A549 (cell line): ENCODE measurements around the gene SERPINE3. TPM values are rescaled to one million over a fixed set of nuclear protein-coding genes. Genes with fewer than 3 reads are reported as not detected.

ENCODE experiments used
- ATAC-seq, 2 experiments: fragments of 200-7000 bp in 1 of 2; fragments of >200 bp in 1 of 2; cut with Nextera tagmentation in 1 of 2; cut with Tn5 transposase in 1 of 2; 3 replicates each; pipeline versions ENCODE4 v1.8.0 to v1.9.1; 2018 to 2020; ENCODE audit warnings: mild to moderate bottlenecking in 1 of 2, moderate library complexity in 1 of 2
- CTCF ChIA-PET: fragments of 300-600 bp; sonication (Branson Sonifier 250); formaldehyde crosslinking; extraction: SDS; loops from one replicate; lab custom pipeline; 2021; ENCODE audit warnings: antibody characterized with exemption, inconsistent platforms; lab: Yijun Ruan, JAX
- POLR2A ChIA-PET: fragments of 350-600 bp; formaldehyde crosslinking; extraction: SDS; loops from one replicate; lab custom pipeline; 2021; ENCODE audit warnings: antibody characterized with exemption, inconsistent platforms; lab: Yijun Ruan, JAX
- DNase-seq, 2 experiments: peaks; one replicate each; pipeline versions ENCODE4 v3.0.0 to v3.0.0-alpha.2; 2011 to 2016; ENCODE audit warnings: low read depth in 1 of 2, low spot score in 1 of 2
- FAIRE-seq: peaks from 2 replicates; lab custom pipeline; 2011; peaks lifted over from hg19 to GRCh38; lab: Jason Lieb, UNC
- H3K27ac ChIP-seq, 2 experiments: fragments of >200 bp; sonication (Bioruptor Twin); formaldehyde crosslinking; 3 replicates each; pipeline ENCODE4 v1.5.1; 2016 to 2017
- H3K4me1 ChIP-seq: fragments of >200 bp; sonication (Bioruptor Twin); formaldehyde crosslinking; 3 replicates; pipeline ENCODE4 v1.6.1; 2016
- H3K4me2 ChIP-seq: fragments of >200 bp; sonication (Bioruptor Twin); formaldehyde crosslinking; 3 replicates; pipeline ENCODE4 v1.6.1; 2016
- H3K4me3 ChIP-seq: fragments of >200 bp; sonication (Bioruptor Twin); formaldehyde crosslinking; 3 replicates; pipeline ENCODE4 v1.5.1; 2016
- H3K9me3 ChIP-seq: fragments of >200 bp; sonication (Bioruptor Twin); formaldehyde crosslinking; 3 replicates; pipeline ENCODE4 v1.6.1; 2016
- CBX8 ChIP-seq: fragments of 200-600 bp; sonication (generic); IDR thresholded peaks from 2 replicates; pipeline ENCODE4 v1.6.1; 2016
- CEBPB ChIP-seq, 2 experiments: fragments of >200 bp in 1 of 2; sonication (Bioruptor Twin) in 1 of 2; formaldehyde crosslinking in 1 of 2; IDR thresholded peaks; 2 replicates each; pipeline ENCODE4 v1.6.1; 2012 to 2016
- CHD2 ChIP-seq: fragments of 150-350 bp; IDR thresholded peaks from 2 replicates; pipeline ENCODE4 v1.6.1; 2014; ENCODE audit warnings: low read length; ENCODE audit not compliant: partially characterized antibody
- EHF ChIP-seq: fragments of 250-450 bp; sonication (Bioruptor Pico); IDR thresholded peaks from 2 replicates; pipeline ENCODE4 v1.5.0; 2020; ENCODE audit warnings: mild to moderate bottlenecking
- FOSL2 ChIP-seq, 2 experiments: fragments of 450-650 bp in 1 of 2; fragments of >200 bp in 1 of 2; sonication (Bioruptor Twin) in 1 of 2; formaldehyde crosslinking; IDR thresholded peaks; 2 replicates each; pipeline versions ENCODE4 v1.5.0 to v1.6.1; 2016 to 2020; ENCODE audit warnings: mild to moderate bottlenecking in 1 of 2, moderate library complexity in 1 of 2
- FOXS1 ChIP-seq: fragments of 250-450 bp; sonication (Bioruptor Pico); IDR thresholded peaks from 2 replicates; pipeline ENCODE4 v1.5.0; 2020; ENCODE audit warnings: mild to moderate bottlenecking, moderate library complexity
- HEYL ChIP-seq: fragments of 250-450 bp; sonication (Bioruptor Pico); IDR thresholded peaks from 2 replicates; pipeline ENCODE4 v1.8.0; 2021; ENCODE audit warnings: mild to moderate bottlenecking, moderate library complexity
- HOXA7 ChIP-seq: fragments of 250-450 bp; sonication (Bioruptor Pico); IDR thresholded peaks from 2 replicates; pipeline ENCODE4 v1.5.0; 2020; ENCODE audit warnings: mild to moderate bottlenecking, moderate library complexity
- HOXB13 ChIP-seq: fragments of 250-450 bp; sonication (Bioruptor Pico); IDR thresholded peaks from 2 replicates; pipeline ENCODE4 v1.5.0; 2020; ENCODE audit warnings: low read depth, mild to moderate bottlenecking, moderate library complexity
- JUNB ChIP-seq: fragments of >200 bp; sonication (Bioruptor Twin); formaldehyde crosslinking; IDR thresholded peaks from 2 replicates; pipeline ENCODE4 v1.6.1; 2016
- KDM1A ChIP-seq: fragments of 200-600 bp; sonication (generic); IDR thresholded peaks from 2 replicates; pipeline ENCODE4 v1.6.1; 2016; ENCODE audit warnings: low read depth, mild to moderate bottlenecking
- POLR2A ChIP-seq: IDR thresholded peaks from 2 replicates; pipeline ENCODE4 v1.6.1; 2012; ENCODE audit warnings: mild to moderate bottlenecking, low read length
- RAD21 ChIP-seq, 2 experiments: fragments of >200 bp in 1 of 2; sonication (Bioruptor Twin) in 1 of 2; formaldehyde crosslinking in 1 of 2; IDR thresholded peaks in 1 of 2; conservative IDR thresholded peaks in 1 of 2; 2 replicates in 1 of 2; 3 replicates in 1 of 2; pipeline ENCODE4 v1.6.1; 2012 to 2018; ENCODE audit warnings: inconsistent platforms in 1 of 2
- RARB ChIP-seq: fragments of 250-450 bp; sonication (Bioruptor Pico); IDR thresholded peaks from 2 replicates; pipeline ENCODE4 v1.8.0; 2021; ENCODE audit warnings: mild to moderate bottlenecking, moderate library complexity
- RCOR1 ChIP-seq: fragments of 150-350 bp; IDR thresholded peaks from 2 replicates; pipeline ENCODE4 v1.6.1; 2014; ENCODE audit warnings: antibody characterized with exemption, low read length, low read depth
- RFX5 ChIP-seq: fragments of 450-650 bp; IDR thresholded peaks from 2 replicates; pipeline ENCODE4 v1.7.1; 2014; ENCODE audit warnings: antibody characterized with exemption, mild to moderate bottlenecking, moderate library complexity
- RNF2 ChIP-seq: fragments of 200-600 bp; sonication (generic); IDR thresholded peaks from 2 replicates; pipeline ENCODE4 v1.6.1; 2016; ENCODE audit warnings: low read depth, mild to moderate bottlenecking, antibody characterized with exemption, moderate library complexity, borderline replicate concordance
- SREBF2 ChIP-seq: fragments of 450-650 bp; IDR thresholded peaks from 2 replicates; pipeline ENCODE4 v1.6.1; 2014; ENCODE audit warnings: mild to moderate bottlenecking, moderate library complexity
- TP53 ChIP-seq: fragments of 250-450 bp; sonication (Bioruptor Pico); IDR thresholded peaks from 2 replicates; pipeline ENCODE4 v1.5.0; 2021; ENCODE audit warnings: mild to moderate bottlenecking, moderate library complexity
- ZFP36 ChIP-seq: fragments of 450-650 bp; IDR thresholded peaks from 2 replicates; pipeline ENCODE4 v1.6.1; 2014; ENCODE audit warnings: borderline replicate concordance; ENCODE audit not compliant: partially characterized antibody
- ZSCAN20 ChIP-seq: fragments of 250-450 bp; sonication (Bioruptor Pico); IDR thresholded peaks from 2 replicates; pipeline ENCODE4 v1.8.0; 2022; ENCODE audit warnings: mild to moderate bottlenecking, moderate library complexity
- polyA plus RNA-seq, 4 experiments: library from polyadenylated mRNA; depleted of rRNA in 3 of 4; stranded (reverse); fragments of >200 nt; fragmentation: RNase III in 1 of 4; extraction: RNeasy Plus Mini Kit Qiagen cat#74134 plus additional on column Dnase treatment in 1 of 4; gene quantifications; 2 replicates in 3 of 4; 3 replicates in 1 of 4; pipeline ENCODE4 v1.2.3, GENCODE V29; 2011 to 2017
- TF ChIP-seq, protein P1 (sequence below): fragments of >200 bp; sonication (Bioruptor Twin); formaldehyde crosslinking; IDR thresholded peaks from 3 replicates; pipeline ENCODE4 v1.6.1; 2016
- TF ChIP-seq, protein P2 (sequence below): fragments of 250-450 bp; sonication (Bioruptor Pico); IDR thresholded peaks from 2 replicates; pipeline ENCODE4 v1.5.0; 2020; ENCODE audit warnings: low read depth, mild to moderate bottlenecking, moderate library complexity
- TF ChIP-seq, protein P3 (sequence below): fragments of 150-350 bp; IDR thresholded peaks from 2 replicates; pipeline ENCODE4 v1.6.1; 2014; ENCODE audit warnings: low read depth, mild to moderate bottlenecking, low read length
- TF ChIP-seq, protein P4 (sequence below): IDR thresholded peaks from 2 replicates; pipeline ENCODE4 v1.6.1; 2012; ENCODE audit warnings: low read depth, borderline replicate concordance
- TF ChIP-seq, protein P5 (sequence below): IDR thresholded peaks from 2 replicates; pipeline ENCODE4 v1.6.1; 2012

SERPINE3 gene
- polyA plus RNA-seq, 2 of the 4 experiments (the other 2 are of a cell fraction), result 0.09 TPM; not detected in 1

DNA sequence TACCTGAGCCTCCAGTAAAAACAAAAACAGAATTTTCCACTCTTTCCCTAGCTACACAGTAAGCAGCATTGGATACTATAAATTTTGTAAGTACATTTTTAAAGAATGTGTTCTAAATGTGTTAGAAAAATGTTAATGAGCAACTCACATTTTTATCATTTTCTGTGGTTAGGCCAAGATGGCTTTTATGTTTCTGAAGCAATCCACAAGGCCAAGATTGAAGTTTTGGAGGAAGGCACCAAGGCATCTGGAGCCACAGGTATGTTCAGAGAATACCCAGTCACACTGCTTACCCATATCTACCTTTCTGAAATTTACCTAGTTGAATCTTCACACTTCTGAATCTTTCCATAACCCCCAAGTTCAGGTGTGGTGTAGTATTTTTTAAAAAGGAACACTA, 21.6 kb downstream of the SERPINE3 start:
- no peak for DNase-seq
- ChIA-PET POLR2A (no interaction called here), CTCF (no interaction called here)
- no peak for ATAC-seq
- H3K9me3 ChIP-seq, result no peaks in the 10 kb centered on the region
- no peak for FAIRE-seq
- H3K27ac ChIP-seq, result no peak overlapping the region
- no peak for TF ChIP-seq CHD2
- no peak for TF ChIP-seq HOXA7 (CRISPR knock-in tag)
- no peak for TF ChIP-seq RARB
- TF ChIP-seq EHF (CRISPR knock-in tag), result no peak
- no peak for TF ChIP-seq CBX8
- TF ChIP-seq, protein P1, sequence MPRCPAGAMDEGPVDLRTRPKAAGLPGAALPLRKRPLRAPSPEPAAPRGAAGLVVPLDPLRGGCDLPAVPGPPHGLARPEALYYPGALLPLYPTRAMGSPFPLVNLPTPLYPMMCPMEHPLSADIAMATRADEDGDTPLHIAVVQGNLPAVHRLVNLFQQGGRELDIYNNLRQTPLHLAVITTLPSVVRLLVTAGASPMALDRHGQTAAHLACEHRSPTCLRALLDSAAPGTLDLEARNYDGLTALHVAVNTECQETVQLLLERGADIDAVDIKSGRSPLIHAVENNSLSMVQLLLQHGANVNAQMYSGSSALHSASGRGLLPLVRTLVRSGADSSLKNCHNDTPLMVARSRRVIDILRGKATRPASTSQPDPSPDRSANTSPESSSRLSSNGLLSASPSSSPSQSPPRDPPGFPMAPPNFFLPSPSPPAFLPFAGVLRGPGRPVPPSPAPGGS, result no peak
- no peak for TF ChIP-seq RAD21 (conservative IDR thresholded peaks at IDR 0.05 in 1 of 2, IDR thresholded peaks at IDR 0.05 in 1 of 2)
- no peak for TF ChIP-seq HEYL (CRISPR knock-in tag)
- no peak for TF ChIP-seq RNF2
- TF ChIP-seq ZSCAN20 (CRISPR knock-in tag), result no peak
- no peaks in the 10 kb centered on the region for H3K4me1 ChIP-seq
- no peak overlapping the region for H3K4me3 ChIP-seq
- no peak overlapping the region for H3K4me2 ChIP-seq

DNA sequence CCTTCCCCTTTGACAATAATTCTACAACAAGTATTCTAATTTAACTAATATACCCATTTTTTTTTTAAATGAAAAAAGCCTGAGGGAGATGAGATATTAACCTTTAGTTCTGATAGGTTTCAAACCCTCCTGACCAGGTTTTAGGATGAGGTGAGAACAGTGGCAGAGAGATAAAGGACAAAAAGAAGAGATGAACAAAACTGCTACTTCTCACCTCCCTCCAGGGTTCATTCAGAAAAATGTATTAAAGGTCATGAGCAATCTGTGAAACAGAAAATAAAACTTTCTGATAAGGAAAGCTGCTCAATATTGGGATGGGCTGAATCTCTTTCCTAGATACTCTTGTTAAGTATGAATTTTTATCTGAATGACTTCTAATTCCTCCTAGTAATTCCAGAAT, 24.1 kb downstream of the SERPINE3 start:
- H3K9me3 ChIP-seq, result no peaks in the 10 kb centered on the region
- POLR2A ChIA-PET, result no interaction called here
- no peak overlapping the region for H3K27ac ChIP-seq
- H3K4me3 ChIP-seq, result no peak overlapping the region
- H3K4me1 ChIP-seq, result no peaks in the 10 kb centered on the region
- FAIRE-seq, result no peak
- CTCF ChIA-PET, result no interaction called here
- TF ChIP-seq ZFP36 (no peak), HEYL (CRISPR knock-in tag) (no peak), SREBF2 (no peak), CEBPB (IDR thresholded peaks at IDR 0.05) (no peak), FOXS1 (CRISPR knock-in tag) (no peak), RCOR1 (no peak), RFX5 (no peak), TP53 (no peak), CHD2 (no peak), JUNB (no peak), FOSL2 (IDR thresholded peaks at IDR 0.05) (no peak), FOSL2 (CRISPR knock-in tag; IDR thresholded peaks at IDR 0.05) (no peak), KDM1A (no peak), HOXB13 (no peak), POLR2A (no peak)
- TF ChIP-seq, protein P2, sequence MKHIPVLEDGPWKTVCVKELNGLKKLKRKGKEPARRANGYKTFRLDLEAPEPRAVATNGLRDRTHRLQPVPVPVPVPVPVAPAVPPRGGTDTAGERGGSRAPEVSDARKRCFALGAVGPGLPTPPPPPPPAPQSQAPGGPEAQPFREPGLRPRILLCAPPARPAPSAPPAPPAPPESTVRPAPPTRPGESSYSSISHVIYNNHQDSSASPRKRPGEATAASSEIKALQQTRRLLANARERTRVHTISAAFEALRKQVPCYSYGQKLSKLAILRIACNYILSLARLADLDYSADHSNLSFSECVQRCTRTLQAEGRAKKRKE (CRISPR knock-in tag), result no peak
- TF ChIP-seq, protein P3, sequence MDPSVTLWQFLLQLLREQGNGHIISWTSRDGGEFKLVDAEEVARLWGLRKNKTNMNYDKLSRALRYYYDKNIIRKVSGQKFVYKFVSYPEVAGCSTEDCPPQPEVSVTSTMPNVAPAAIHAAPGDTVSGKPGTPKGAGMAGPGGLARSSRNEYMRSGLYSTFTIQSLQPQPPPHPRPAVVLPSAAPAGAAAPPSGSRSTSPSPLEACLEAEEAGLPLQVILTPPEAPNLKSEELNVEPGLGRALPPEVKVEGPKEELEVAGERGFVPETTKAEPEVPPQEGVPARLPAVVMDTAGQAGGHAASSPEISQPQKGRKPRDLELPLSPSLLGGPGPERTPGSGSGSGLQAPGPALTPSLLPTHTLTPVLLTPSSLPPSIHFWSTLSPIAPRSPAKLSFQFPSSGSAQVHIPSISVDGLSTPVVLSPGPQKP, result no peak
- TF ChIP-seq, protein P4, sequence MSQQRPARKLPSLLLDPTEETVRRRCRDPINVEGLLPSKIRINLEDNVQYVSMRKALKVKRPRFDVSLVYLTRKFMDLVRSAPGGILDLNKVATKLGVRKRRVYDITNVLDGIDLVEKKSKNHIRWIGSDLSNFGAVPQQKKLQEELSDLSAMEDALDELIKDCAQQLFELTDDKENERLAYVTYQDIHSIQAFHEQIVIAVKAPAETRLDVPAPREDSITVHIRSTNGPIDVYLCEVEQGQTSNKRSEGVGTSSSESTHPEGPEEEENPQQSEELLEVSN, result no peak
- TF ChIP-seq, protein P5, sequence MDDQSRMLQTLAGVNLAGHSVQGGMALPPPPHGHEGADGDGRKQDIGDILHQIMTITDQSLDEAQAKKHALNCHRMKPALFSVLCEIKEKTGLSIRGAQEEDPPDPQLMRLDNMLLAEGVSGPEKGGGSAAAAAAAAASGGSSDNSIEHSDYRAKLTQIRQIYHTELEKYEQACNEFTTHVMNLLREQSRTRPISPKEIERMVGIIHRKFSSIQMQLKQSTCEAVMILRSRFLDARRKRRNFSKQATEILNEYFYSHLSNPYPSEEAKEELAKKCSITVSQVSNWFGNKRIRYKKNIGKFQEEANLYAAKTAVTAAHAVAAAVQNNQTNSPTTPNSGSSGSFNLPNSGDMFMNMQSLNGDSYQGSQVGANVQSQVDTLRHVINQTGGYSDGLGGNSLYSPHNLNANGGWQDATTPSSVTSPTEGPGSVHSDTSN, result no peak
- TF ChIP-seq, all 56 proteins: peak for 0
- H3K4me2 ChIP-seq, result no peak overlapping the region
- DNase-seq (no peak), ATAC-seq (no peak)
